ENCODE results near the gene ORAI3. TPM values are rescaled to one million over a fixed set of nuclear protein-coding genes. Genes with fewer than 3 reads are reported as not detected.
"Not testable (repeated sequence)": the region's sequence is repeated elsewhere in the genome, so short reads cannot be mapped to it uniquely, and the experiment has no call there.

Gene ORAI3
- total RNA-seq, 4 donors from 2014 or later, result 32.9 to 49.5 (median 40.2) TPM

DNA sequence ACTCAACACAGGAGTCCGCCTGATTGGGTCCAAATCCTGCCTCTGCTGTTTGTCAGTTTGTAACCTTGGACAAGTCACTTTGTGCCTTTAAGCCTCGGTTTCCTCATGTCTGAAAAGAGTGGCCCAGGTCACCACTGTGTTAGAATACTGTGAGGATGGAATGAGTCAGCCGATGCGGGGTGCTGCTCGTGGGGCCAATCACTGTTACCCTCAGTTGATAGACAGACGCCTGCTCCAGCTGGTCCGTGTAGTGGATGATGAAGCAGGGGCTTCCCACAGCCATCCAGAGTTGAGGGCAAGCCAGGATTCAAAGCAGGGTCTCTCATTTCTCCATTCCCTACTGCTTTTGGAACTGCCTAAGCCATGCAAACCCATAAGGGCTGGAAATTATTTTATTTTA is 19.7 kb upstream of the ORAI3 start:
- Histone ChIP-seq H3K4me3 (replicated peaks in 1 of 3) (no peak overlapping the region), H3K27me3 (no peaks in the 10 kb centered on the region), H3K9me3 (no peaks in the 10 kb centered on the region), H3K27ac (no peak overlapping the region), H3K36me3 (peaks cover 7 to 19% of the 10 kb centered on the region in 2 donors), H3K4me1 (peaks cover 4 to 9% of the 10 kb centered on the region in 2 donors)
- no peak for DNase-seq
- intact Hi-C loops (cut with DNase I), result no loop called here
- 90 to 91% methylated on average over 6 to 7 of the region's 7 CpGs for WGBS, 2 donors
- TF ChIP-seq, protein P1, sequence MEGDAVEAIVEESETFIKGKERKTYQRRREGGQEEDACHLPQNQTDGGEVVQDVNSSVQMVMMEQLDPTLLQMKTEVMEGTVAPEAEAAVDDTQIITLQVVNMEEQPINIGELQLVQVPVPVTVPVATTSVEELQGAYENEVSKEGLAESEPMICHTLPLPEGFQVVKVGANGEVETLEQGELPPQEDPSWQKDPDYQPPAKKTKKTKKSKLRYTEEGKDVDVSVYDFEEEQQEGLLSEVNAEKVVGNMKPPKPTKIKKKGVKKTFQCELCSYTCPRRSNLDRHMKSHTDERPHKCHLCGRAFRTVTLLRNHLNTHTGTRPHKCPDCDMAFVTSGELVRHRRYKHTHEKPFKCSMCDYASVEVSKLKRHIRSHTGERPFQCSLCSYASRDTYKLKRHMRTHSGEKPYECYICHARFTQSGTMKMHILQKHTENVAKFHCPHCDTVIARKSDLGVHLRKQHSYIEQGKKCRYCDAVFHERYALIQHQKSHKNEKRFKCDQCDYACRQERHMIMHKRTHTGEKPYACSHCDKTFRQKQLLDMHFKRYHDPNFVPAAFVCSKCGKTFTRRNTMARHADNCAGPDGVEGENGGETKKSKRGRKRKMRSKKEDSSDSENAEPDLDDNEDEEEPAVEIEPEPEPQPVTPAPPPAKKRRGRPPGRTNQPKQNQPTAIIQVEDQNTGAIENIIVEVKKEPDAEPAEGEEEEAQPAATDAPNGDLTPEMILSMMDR (IDR thresholded peaks at IDR 0.05), result no peak
- TF ChIP-seq POLR2A (IDR thresholded peaks at IDR 0.05), result no peak

GRCh38 chr16:30930160-30930571 is 18.7 kb upstream of the ORAI3 start:
- H3K4me3 ChIP-seq (replicated peaks in 1 of 3), result no peak overlapping the region
- no peak for TF ChIP-seq POLR2A (IDR thresholded peaks at IDR 0.05)
- TF ChIP-seq, protein P1 (IDR thresholded peaks at IDR 0.05), result no peak
- 90 to 92% methylated on average over 16 to 19 of the region's 35 CpGs for WGBS, 2 donors
- intact Hi-C loops (cut with DNase I), result no loop called here
- H3K27ac ChIP-seq, result no peak overlapping the region
- DNase-seq, result no peak
- H3K27me3 ChIP-seq, result no peaks in the 10 kb centered on the region
- no peaks in the 10 kb centered on the region for H3K9me3 ChIP-seq
- no peaks in the 10 kb centered on the region for H3K4me1 ChIP-seq
- peaks cover 7 to 19% of the 10 kb centered on the region in 2 donors for H3K36me3 ChIP-seq

DNA sequence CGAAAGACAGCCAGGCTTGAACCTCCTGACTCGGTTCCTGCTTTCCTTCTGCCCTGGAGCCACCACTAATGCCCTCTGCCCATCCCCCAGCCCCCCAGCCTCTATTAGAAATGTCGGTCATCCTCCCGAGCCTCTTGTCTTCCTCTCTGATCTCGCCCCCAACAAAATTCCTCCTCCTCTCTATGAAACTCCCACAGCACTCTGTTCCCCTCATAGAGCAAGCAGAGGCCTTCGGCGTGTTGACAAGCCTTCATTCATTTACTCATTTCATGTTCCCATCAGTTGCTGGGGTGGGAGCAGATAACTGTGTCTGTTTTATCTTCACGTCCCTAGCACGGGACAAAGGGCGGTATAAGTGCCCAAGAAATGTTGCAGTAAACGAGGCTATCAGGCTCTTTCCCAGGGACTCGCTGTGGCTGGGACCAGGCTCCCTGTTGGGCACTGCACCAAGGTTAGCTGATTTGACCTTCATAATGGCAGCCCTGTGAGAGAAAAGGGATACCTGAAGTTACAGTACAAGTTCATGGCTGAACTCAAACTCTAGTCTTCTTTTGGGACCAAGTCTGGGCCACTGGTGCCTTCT is 17.7 kb upstream of the ORAI3 start:
- H3K36me3 ChIP-seq, result peaks cover 7 to 19% of the 10 kb centered on the region in 2 donors

GRCh38 chr16:30934827-30935557 is 13.9 kb upstream of the ORAI3 start:
- no peak for TF ChIP-seq POLR2A (IDR thresholded peaks at IDR 0.05)
- TF ChIP-seq, protein P1 (IDR thresholded peaks at IDR 0.05), result peak in 3 of 6 experiments; percentile 13 to 40 (median 32)
- H3K27ac ChIP-seq, result no peak overlapping the region
- intact Hi-C loops (cut with DNase I), result no loop called here
- no peaks in the 10 kb centered on the region for H3K4me1 ChIP-seq
- H3K9me3 ChIP-seq, result no peaks in the 10 kb centered on the region
- no peak for DNase-seq
- 71% methylated on average over 12 of the region's 12 CpGs for WGBS, 2 donors
- no peak overlapping the region for H3K4me3 ChIP-seq (replicated peaks in 1 of 3)
- peaks cover 7 to 15% of the 10 kb centered on the region in 2 donors for H3K36me3 ChIP-seq
- no peaks in the 10 kb centered on the region for H3K27me3 ChIP-seq

More for the DNA sequence above, 17.7 kb upstream of the ORAI3 start:
- no peak overlapping the region for H3K27ac ChIP-seq
- H3K4me3 ChIP-seq (replicated peaks in 1 of 3), result no peak overlapping the region
- H3K4me1 ChIP-seq, result no peaks in the 10 kb centered on the region
- no peaks in the 10 kb centered on the region for H3K9me3 ChIP-seq
- DNase-seq, result no peak
- TF ChIP-seq, protein P1 (IDR thresholded peaks at IDR 0.05), result no peak
- no peak for TF ChIP-seq POLR2A (IDR thresholded peaks at IDR 0.05)
- intact Hi-C loops (cut with DNase I), result no loop called here
- WGBS, 2 donors, result 78 to 81% methylated on average over 12 of the region's 12 CpGs
- no peaks in the 10 kb centered on the region for H3K27me3 ChIP-seq

DNA sequence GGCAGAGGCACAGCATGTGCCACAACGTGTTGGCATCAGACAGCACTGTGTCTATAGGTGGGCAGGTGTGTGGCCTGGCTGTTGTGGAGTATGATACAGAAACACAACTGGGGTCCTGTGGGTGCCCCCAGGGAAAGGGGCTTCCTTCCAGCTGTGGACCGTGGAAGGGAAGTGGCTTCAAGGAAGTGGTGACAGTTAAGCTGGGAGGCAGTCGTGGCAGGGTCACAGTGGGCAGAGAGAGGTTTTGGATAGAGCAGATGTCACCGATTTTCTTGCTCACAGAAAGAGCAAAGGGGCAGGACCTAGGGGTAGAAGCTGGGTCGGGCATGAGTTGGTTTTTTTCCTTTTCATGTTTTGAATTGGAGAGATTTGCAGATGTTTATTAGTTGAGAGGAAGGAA is 11.2 kb upstream of the ORAI3 start:
- no peak for TF ChIP-seq POLR2A (IDR thresholded peaks at IDR 0.05)
- TF ChIP-seq, protein P1 (IDR thresholded peaks at IDR 0.05), result no peak
- intact Hi-C loops (cut with DNase I), result no loop called here

GRCh38 chr16:30939571-30939970 is 9.3 kb upstream of the ORAI3 start:
- H3K4me1 ChIP-seq; H3K4me3 ChIP-seq (replicated peaks in 1 of 3); H3K27me3 ChIP-seq; intact Hi-C loops (cut with DNase I); H3K36me3 ChIP-seq; H3K9me3 ChIP-seq; H3K27ac ChIP-seq; DNase-seq: not testable (repeated sequence)
- WGBS, 2 donors, result 95% methylated on average over 8 of the region's 8 CpGs

More for the DNA sequence above, 11.2 kb upstream of the ORAI3 start:
- no peak for DNase-seq
- peaks cover 0 to 4% of the 10 kb centered on the region in 2 donors for H3K36me3 ChIP-seq
- no peak overlapping the region for H3K27ac ChIP-seq
- H3K27me3 ChIP-seq, result no peaks in the 10 kb centered on the region
- H3K4me1 ChIP-seq, result peaks cover 4 to 10% of the 10 kb centered on the region in 2 donors
- H3K9me3 ChIP-seq, result no peaks in the 10 kb centered on the region
- WGBS, 2 donors, result 67 to 68% methylated on average over 5 of the region's 5 CpGs
- no peak overlapping the region for H3K4me3 ChIP-seq (replicated peaks in 1 of 3)

Measured in thyroid gland (tissue), 4 donors.